NCI-H460 (cell line): ENCODE measurements around the gene NLRC4. TPM values are rescaled to one million over a fixed set of nuclear protein-coding genes. Genes with fewer than 3 reads are reported as not detected.
"Not testable (repeated sequence)": the region's sequence is repeated elsewhere in the genome, so short reads cannot be mapped to it uniquely, and the experiment has no call there.

Experiments used
- DNase-seq: peaks from one replicate; pipeline ENCODE4 v3.0.0-alpha.2; 2016; ENCODE audit warnings: low read depth; ENCODE audit errors: extremely low read depth
- polyA plus RNA-seq: library from polyadenylated mRNA; depleted of rRNA; stranded (reverse); fragments of >200 nt; gene quantifications from 2 replicates; pipeline ENCODE4 v1.2.3, GENCODE V29; 2014; cell fraction: nucleus; rRNA removed
- total RNA-seq: library from RNA; depleted of rRNA; stranded (reverse); fragments of >200 nt; shearing (Covaris generic); gene quantifications from 2 replicates; pipeline ENCODE4 v1.2.3, GENCODE V29; 2014; rRNA removed

NLRC4 gene
- total RNA-seq: 0.07 TPM in 1 of 2 replicates, not detected in the other
- polyA plus RNA-seq: not detected in 2 replicates

- DNase-seq: peak; percentile 7
Observed at GRCh38 chr2:32264422-32265105, at the start of gene NLRC4. Gene NLRC4 (minus strand): TSS chr2:32264886. CDS start chr2:32256775, 8,111 bp downstream.

GRCh38 chr2:32310577-32310976 lies 45.9 kb upstream of the NLRC4 start:
- no peak for DNase-seq

- not testable (repeated sequence) for DNase-seq
Observed at GRCh38 chr2:32293966-32294562, 29.4 kb upstream of the NLRC4 start.

GRCh38 chr2:32293493-32293892 lies 28.8 kb upstream of the NLRC4 start:
- DNase-seq: not testable (repeated sequence)

GRCh38 chr2:32291746-32292145 lies 27.1 kb upstream of the NLRC4 start:
- DNase-seq: no peak

GRCh38 chr2:32290000-32290339 lies 25.3 kb upstream of the NLRC4 start:
- no peak for DNase-seq

GRCh38 chr2:32289165-32289999 lies 24.7 kb upstream of the NLRC4 start:
- DNase-seq: peak; percentile 55

- DNase-seq: no peak
Observed at GRCh38 chr2:32284321-32284720, 19.6 kb upstream of the NLRC4 start.

- no peak for DNase-seq
Observed at GRCh38 chr2:32278478-32278853, 13.8 kb upstream of the NLRC4 start.

- DNase-seq: peak; percentile 93
Observed at GRCh38 chr2:32277674-32278477, 13.2 kb upstream of the NLRC4 start, which contains the start of gene YIPF4. Gene YIPF4 (plus strand): TSS chr2:32277904. CDS start chr2:32278156, 252 bp downstream.

GRCh38 chr2:32277363-32277673 lies 12.6 kb upstream of the NLRC4 start:
- no peak for DNase-seq

- not testable (repeated sequence) for DNase-seq
Observed at GRCh38 chr2:32275790-32276189, 11.1 kb upstream of the NLRC4 start.

GRCh38 chr2:32274289-32274688 lies 9.6 kb upstream of the NLRC4 start:
- no peak for DNase-seq

GRCh38 chr2:32272279-32272678 lies 7.6 kb upstream of the NLRC4 start:
- no peak for DNase-seq

GRCh38 chr2:32271063-32271462 lies 6.4 kb upstream of the NLRC4 start:
- DNase-seq: no peak

GRCh38 chr2:32262105-32262504 lies 2.6 kb downstream of the NLRC4 start:
- no peak for DNase-seq

- no peak for DNase-seq
Observed at GRCh38 chr2:32260376-32260775, 4.3 kb downstream of the NLRC4 start.

- no peak for DNase-seq
Observed at GRCh38 chr2:32258242-32258641, 6.4 kb downstream of the NLRC4 start.

- DNase-seq: no peak
Observed at GRCh38 chr2:32250290-32250689, 14.4 kb downstream of the NLRC4 start.

- no peak for DNase-seq
Observed at GRCh38 chr2:32249731-32250236, 14.9 kb downstream of the NLRC4 start.

GRCh38 chr2:32248299-32248698 lies 16.4 kb downstream of the NLRC4 start:
- no peak for DNase-seq
